GM12801 (cell line): ENCODE results near the gene CSNK2B.

ENCODE experiments used
- CTCF ChIP-seq: IDR thresholded peaks from one replicate; pipeline ENCODE4 v1.5.1; 2011; ENCODE audit warnings: control low read depth; ENCODE audit not compliant: insufficient read length; ENCODE audit errors: extremely low read depth

The CSNK2B gene

GRCh38 chr6:31622684-31623091 lies 43.2 kb upstream of the CSNK2B start:
- no peak for TF ChIP-seq CTCF

- no peak for TF ChIP-seq CTCF
These were observed 41.8 kb upstream of the CSNK2B start for GRCh38 chr6:31624070-31624469.

DNA sequence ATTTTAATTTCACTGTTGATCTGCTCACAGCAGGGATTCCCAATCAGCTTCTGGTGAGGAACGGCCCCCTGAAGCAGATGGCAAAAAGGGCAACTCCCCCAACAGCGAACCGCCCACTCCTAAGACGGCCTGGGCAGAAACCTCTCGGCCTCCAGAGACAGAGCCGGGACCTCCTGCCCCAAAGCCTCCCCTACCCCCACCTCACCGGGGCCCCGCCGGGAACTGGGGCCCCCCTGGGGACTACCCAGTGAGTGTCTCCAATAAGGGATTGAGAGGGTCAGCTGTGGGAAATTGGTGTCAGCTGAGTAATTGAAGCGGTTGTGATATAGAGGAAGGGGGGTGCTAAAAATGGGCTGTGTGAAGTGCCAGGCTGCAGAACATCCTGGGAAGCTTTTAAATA lies 38.9 kb upstream of the CSNK2B start:
- no peak for TF ChIP-seq CTCF

- no peak for TF ChIP-seq CTCF
These were observed 38.1 kb upstream of the CSNK2B start for GRCh38 chr6:31627690-31628287.

GRCh38 chr6:31629014-31629413 lies 36.9 kb upstream of the CSNK2B start:
- TF ChIP-seq CTCF = no peak

DNA sequence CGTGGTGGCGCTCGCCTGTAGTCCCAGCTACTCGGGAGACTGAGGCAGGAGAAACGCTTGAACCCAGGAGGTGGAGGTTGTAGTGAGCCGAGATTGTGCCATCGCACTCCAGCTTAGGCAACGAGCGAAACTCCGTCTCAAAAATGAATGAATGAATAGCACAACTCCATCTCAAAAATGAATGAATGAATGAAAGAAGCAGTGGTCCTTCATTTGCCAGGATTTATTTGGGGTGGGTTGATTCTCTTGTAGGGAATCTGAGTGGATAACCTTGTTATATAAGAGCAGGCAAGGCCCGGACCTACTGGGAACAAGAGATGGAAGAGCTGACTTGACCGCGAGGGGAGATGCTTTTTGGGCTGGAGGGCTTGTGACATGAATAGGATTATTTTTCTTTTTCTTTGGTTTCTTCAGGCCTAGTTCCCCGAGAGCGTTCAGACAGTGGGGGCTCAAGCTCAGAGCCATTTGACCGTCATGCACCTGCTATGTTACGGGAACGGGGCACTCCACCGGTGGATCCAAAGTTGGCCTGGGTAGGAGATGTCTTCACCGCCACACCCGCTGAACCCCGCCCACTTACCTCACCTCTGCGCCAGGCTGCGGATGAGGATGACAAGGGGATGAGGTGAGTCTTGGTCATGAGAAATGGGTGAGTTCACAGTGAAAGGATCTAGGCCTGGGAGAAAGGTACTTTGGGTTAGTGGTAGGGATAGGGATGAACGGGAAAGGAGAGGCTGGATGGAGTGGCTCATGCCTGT lies 35.5 kb upstream of the CSNK2B start:
- TF ChIP-seq CTCF = no peak

GRCh38 chr6:31631209-31631608 lies 34.7 kb upstream of the CSNK2B start:
- TF ChIP-seq CTCF = no peak
